Neuron (in vitro differentiated cells): ENCODE measurements around the gene CNTN4.

Experiments used
- H2AFZ ChIP-seq: one replicate; pipeline ENCODE4 v1.6.1; 2013; ENCODE audit warnings: low read depth, mild to moderate bottlenecking, inconsistent platforms, low read length, moderate library complexity
- H3K27me3 ChIP-seq: one replicate; pipeline ENCODE4 v1.6.1; 2013; ENCODE audit warnings: low read length; ENCODE audit not compliant: insufficient read depth
- H3K36me3 ChIP-seq: one replicate; pipeline ENCODE4 v1.6.1; 2013; ENCODE audit warnings: low read length; ENCODE audit not compliant: insufficient read depth
- H3K4me1 ChIP-seq: one replicate; pipeline ENCODE4 v1.6.1; 2013; ENCODE audit warnings: low read length; ENCODE audit not compliant: insufficient read depth
- H3K4me3 ChIP-seq: 2 replicates; pipeline ENCODE4 v1.5.1; 2013; ENCODE audit warnings: mild to moderate bottlenecking, low read length, moderate library complexity
- H3K9me3 ChIP-seq: one replicate; pipeline ENCODE4 v1.6.1; 2013; ENCODE audit warnings: low read length

Gene CNTN4

DNA sequence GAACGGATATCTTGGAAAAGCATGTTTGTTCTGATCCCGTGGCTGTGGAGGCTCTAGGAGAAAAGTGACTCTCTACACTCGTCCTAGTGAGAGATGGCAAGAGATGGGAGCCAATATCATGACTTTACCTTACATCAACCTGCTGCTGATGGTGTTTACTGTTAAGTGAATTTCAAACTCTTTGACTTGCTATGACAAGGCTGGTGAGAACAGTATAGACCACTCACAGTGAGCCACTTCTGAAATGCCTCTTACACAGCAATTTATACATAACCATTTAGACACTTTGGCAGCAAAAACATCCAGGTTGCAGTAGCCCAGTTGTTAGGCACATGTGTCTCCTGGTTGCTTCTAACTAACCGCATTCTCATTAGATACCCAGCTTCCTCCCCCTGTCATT lies 968.2 kb downstream of the CNTN4 start:
- H3K27me3 ChIP-seq, result no peaks in the 10 kb centered on the region
- H3K4me1 ChIP-seq, result no peaks in the 10 kb centered on the region
- no peaks in the 10 kb centered on the region for H3K9me3 ChIP-seq
- H2AFZ ChIP-seq, result no peak overlapping the region
- H3K4me3 ChIP-seq, result no peak overlapping the region
- H3K36me3 ChIP-seq, result no peaks in the 10 kb centered on the region

DNA sequence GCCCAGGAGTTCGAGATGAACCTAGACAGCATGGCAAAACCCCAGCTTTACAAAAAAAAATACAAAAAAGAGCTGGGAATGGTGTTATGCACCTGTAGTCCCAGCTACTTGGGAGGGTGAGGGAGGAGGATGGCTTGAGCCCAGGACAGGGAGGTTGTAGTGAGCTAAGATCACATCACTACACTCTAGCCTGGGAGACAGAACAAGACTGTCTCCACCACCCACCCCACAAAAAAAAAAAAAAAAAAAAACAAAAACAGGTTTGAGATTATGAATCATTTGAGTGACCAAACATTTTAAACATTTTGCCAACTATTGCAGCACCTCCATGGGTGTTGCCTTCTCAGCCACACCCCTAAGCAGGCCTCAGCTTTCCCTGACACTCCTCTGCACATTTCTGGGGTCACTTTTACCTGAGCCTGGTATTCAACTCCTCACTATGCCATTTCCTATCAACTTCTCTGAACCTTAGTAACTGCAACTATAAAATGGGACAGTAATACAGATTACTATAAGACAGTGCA lies 969.8 kb downstream of the CNTN4 start:
- no peaks in the 10 kb centered on the region for H3K9me3 ChIP-seq
- no peaks in the 10 kb centered on the region for H3K4me1 ChIP-seq

DNA sequence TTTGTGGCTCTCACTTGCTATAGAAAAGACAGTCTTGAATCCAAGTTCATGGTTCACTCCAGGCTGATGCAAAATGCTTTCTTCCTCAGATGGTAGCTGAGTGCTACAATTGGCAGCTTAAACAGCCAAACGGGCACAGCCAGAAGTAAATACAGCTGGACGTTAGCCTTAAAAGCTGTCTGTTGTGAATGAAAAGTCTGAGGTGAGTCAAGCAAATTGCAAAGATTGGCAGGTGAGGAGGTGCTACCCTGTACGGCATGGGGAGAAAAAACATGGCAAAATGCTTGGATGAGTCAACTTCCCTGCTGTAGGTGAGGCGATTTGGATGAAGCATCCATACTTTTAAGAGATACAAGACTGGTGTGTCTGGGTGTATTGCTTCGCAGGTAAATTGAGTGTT lies 971.1 kb downstream of the CNTN4 start:
- H3K36me3 ChIP-seq, result no peaks in the 10 kb centered on the region
- H3K4me3 ChIP-seq, result no peak overlapping the region
- no peaks in the 10 kb centered on the region for H3K9me3 ChIP-seq
- H3K4me1 ChIP-seq, result no peaks in the 10 kb centered on the region
- H2AFZ ChIP-seq, result no peak overlapping the region
- H3K27me3 ChIP-seq, result no peaks in the 10 kb centered on the region

More for the DNA sequence above, 969.8 kb downstream of the CNTN4 start:
- Histone ChIP-seq H3K36me3 (no peaks in the 10 kb centered on the region), H3K27me3 (no peaks in the 10 kb centered on the region), H2AFZ (no peak overlapping the region), H3K4me3 (no peak overlapping the region)

DNA sequence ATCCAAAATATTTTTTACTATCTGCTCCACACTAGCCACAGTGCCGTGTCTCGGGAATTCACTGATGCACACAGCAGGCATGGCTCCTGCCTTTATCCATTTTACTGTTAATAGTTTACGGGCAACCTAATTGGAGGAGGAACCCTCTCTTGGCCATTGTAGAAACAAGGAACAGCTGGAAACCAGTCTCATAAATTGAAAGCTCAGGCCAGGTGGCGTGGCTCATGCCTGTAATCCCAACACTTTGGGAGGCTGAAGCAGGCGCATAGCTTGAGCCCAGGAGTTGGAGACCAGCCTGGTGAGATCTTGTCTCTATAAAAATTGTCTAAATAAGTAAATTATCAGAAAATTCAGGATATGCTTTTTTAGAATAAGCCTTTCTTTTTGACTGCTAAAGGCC lies 972.5 kb downstream of the CNTN4 start:
- no peak overlapping the region for H2AFZ ChIP-seq
- no peaks in the 10 kb centered on the region for H3K9me3 ChIP-seq
- no peaks in the 10 kb centered on the region for H3K36me3 ChIP-seq
- H3K4me3 ChIP-seq, result no peak overlapping the region
- H3K4me1 ChIP-seq, result no peaks in the 10 kb centered on the region
- H3K27me3 ChIP-seq, result no peaks in the 10 kb centered on the region

DNA sequence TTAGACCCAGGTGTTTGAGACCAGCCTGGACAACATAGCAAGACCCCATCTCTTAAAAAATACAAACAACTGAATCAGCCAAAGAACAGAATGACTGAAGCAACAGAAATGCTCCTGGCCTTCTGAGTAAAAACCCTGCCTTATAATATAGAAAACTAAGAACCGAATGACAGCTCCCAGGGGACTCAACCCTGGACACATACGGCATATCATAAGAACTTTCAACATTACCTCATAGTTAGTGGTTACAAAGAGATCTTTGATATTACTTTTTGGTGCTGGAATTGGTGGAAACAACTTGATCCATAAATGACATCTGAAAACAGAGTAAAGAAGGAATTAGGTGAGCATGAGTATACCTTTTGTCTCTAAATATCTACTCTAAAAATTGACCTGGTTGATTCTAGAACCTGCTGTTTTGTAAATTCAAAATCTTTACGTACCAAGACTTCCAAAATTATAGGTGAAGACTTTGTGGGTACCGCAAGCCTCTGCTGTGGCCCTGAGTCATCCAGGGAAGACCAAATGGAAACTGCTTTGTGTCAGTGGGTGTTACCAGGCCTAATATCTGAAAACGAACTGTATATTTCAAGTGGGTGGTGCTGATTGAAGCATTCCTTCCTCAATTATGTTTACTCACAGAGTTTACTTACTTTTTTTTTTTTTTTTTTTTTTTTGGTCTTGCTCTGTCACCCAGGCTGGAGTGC lies 976.0 kb downstream of the CNTN4 start:
- Histone ChIP-seq H3K4me1 (no peaks in the 10 kb centered on the region), H3K9me3 (no peaks in the 10 kb centered on the region), H3K36me3 (no peaks in the 10 kb centered on the region), H3K27me3 (no peaks in the 10 kb centered on the region), H3K4me3 (no peak overlapping the region), H2AFZ (no peak overlapping the region)

DNA sequence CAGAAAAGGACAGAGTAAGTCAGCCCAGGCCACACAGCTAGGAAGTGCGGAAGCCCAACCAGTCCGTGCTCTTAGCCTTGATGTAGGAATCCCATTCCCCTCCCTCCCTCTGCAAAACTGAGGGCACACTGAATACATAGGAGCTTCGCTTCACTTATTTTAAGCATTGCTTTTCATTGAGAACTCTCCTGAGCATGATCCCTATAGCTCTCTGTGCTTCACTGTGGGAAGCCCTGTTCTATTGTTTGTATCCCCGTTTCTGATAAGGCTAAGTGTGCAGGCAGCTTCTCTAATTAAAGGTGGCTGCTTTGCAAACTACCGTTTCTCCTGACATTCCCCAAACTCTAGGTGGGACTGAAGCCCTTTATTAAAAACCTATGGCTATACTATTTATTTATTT lies 981.6 kb downstream of the CNTN4 start:
- no peak overlapping the region for H3K4me3 ChIP-seq
- H2AFZ ChIP-seq, result no peak overlapping the region
- no peaks in the 10 kb centered on the region for H3K36me3 ChIP-seq
- no peaks in the 10 kb centered on the region for H3K4me1 ChIP-seq
- no peaks in the 10 kb centered on the region for H3K9me3 ChIP-seq
- H3K27me3 ChIP-seq, result no peaks in the 10 kb centered on the region

DNA sequence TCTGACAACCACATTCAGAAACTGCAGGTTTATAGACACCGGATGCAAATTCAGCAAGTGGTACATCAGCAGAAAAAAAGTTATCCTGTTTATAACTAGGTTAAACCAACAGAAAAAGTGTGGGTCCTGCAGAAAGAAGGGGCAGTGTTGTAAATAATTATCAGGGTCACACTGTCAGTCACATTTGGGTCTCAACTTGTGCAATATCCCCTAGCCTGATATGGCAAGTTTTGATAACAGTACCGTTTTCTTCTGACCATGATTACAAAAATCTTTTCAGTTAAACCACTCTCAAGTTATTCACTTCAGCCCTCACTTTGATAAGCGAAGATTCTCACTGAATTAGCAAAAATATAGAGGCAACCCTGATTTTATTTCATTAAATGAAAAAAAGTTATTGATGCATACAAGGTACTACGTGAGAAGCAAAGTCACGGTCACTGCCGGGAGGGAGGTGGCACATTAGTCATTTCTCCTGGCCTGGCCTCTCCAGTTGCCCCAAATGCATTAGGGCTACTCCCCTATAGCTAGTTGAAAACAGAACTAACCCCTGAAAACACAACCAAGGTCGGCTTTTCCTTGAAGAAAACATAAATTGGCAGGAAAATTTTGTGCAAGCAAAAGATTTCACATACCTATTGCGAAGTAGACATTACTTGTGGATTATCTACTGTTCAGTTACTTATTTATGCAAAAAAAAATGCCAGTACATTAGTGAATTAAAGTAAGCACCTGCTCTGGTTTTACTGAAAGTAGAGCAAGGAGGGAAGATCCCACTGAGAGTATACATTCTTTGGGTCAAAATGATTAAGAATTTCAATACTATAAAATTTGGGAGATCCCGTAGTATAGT lies 982.9 kb downstream of the CNTN4 start:
- no peak overlapping the region for H2AFZ ChIP-seq
- no peaks in the 10 kb centered on the region for H3K36me3 ChIP-seq
- H3K4me1 ChIP-seq, result no peaks in the 10 kb centered on the region
- H3K27me3 ChIP-seq, result no peaks in the 10 kb centered on the region
- H3K4me3 ChIP-seq, result no peak overlapping the region
- H3K9me3 ChIP-seq, result no peaks in the 10 kb centered on the region

DNA sequence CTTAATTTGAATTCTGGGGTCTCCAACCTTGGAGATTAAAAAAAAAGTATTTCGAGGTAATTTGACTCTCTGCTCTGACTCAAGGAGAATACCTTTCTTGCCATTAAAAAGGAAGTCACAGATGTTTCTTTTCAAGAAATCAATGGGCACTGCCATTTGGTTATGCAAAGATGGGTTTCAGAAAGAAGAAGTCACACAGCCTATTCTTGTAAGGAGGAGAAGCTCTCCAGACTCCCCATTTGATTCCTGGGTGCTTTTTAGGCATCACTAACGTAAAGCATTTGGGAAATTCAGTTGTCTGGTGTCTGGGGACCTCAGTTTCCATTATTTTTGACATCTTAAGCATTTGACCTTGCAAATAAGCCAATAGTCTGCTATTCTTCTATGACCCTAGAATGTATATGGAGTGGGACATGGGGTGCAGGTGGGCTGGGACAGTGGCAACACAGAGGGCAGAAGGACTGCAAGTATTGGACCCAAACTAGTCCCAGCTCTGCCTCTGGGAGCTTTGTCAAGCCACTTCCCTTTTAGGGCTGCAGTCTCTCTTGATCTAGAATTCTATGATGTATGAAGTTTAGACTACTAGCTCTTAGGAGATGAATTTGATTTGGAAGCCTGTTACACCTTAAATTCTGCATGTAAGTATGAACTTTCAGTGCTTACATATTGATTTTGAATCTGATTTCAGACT lies 983.7 kb downstream of the CNTN4 start:
- Histone ChIP-seq H3K4me1 (no peaks in the 10 kb centered on the region), H2AFZ (no peak overlapping the region), H3K4me3 (no peak overlapping the region), H3K36me3 (no peaks in the 10 kb centered on the region), H3K27me3 (no peaks in the 10 kb centered on the region), H3K9me3 (no peaks in the 10 kb centered on the region)

DNA sequence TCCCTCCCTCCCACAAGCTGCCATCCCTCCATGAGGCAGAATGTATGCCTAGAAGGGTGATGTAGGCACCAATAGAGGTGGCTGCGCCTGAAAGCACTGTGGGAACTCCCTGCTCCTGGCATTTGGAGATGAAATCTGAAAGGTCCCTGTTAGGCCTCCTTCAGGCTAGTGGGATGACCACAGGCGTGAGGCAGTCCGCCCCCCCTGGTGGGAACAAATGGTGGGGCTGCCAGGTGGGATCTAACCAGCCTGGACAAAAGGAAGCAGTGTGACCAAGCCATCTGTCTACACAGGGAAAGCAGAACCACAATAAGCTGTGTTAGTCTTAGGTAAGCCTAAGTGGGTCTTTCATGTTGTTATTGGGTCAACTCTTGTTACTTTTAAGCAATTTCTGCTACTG lies 986.2 kb downstream of the CNTN4 start:
- no peaks in the 10 kb centered on the region for H3K4me1 ChIP-seq
- no peak overlapping the region for H3K4me3 ChIP-seq
- H3K36me3 ChIP-seq, result no peaks in the 10 kb centered on the region
- no peaks in the 10 kb centered on the region for H3K9me3 ChIP-seq
- no peaks in the 10 kb centered on the region for H3K27me3 ChIP-seq
- no peak overlapping the region for H2AFZ ChIP-seq

DNA sequence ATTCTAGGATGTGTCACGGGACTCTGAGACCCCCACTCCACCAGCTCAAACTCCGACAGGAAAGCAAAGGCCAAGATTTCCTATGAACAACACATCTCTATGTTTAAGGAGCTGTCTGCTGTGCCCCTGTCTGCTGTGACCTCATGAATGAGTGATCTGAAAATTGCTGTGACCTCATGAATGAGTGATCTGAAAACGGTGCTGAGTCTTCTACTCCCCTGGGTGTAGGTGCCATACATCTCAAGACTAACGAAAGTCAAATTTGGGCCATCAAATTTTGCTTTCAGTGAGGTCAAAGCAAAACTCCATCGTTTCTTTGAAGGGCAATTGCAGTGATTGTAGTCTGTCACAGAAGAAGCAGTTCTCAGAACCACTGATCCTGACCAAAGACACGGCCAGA lies 987.1 kb downstream of the CNTN4 start:
- Histone ChIP-seq H3K4me1 (no peaks in the 10 kb centered on the region), H2AFZ (no peak overlapping the region), H3K9me3 (no peaks in the 10 kb centered on the region), H3K4me3 (no peak overlapping the region), H3K36me3 (no peaks in the 10 kb centered on the region), H3K27me3 (no peaks in the 10 kb centered on the region)

DNA sequence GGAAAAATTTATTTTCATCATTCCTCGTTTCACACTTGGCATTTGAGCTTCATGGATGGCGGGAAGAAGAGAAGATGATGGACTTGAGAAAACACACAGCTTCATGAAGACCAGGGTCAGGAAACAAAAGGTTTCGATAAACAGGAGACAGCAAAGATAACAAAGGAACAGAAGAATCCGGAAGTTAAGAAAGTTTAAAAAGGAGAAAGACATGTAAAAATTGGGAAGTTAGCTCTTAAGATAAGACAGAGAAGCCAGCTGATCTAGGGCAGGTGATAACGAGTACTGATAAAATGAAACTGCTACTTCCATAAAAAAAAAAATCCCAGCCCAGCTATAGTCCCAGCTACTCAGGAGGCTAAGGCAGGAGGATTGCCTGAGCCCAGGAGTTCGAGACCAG lies 987.6 kb downstream of the CNTN4 start:
- no peaks in the 10 kb centered on the region for H3K36me3 ChIP-seq
- H3K4me3 ChIP-seq, result no peak overlapping the region
- no peak overlapping the region for H2AFZ ChIP-seq
- H3K9me3 ChIP-seq, result no peaks in the 10 kb centered on the region
- H3K27me3 ChIP-seq, result no peaks in the 10 kb centered on the region
- H3K4me1 ChIP-seq, result no peaks in the 10 kb centered on the region

DNA sequence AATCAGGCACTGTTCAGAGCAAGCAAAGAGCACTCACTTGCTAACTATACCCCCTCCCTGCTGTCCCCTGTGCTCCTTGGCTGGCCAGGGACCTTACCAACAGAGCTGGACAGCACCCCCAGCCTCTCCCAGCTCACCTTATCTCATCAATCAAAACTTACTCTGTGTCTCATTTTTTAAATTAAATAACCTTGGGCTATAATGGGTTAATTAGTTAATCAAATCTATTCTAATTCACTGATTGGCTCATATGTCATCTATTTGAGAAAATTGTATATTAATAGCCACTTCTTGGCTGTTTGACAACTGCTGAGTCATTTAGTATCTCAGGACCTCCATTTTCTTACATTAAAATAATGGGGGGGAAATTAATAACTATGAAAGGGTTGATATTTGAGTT lies 988.6 kb downstream of the CNTN4 start:
- Histone ChIP-seq H3K36me3 (no peaks in the 10 kb centered on the region), H3K4me3 (no peak overlapping the region), H3K9me3 (no peaks in the 10 kb centered on the region), H2AFZ (no peak overlapping the region), H3K4me1 (no peaks in the 10 kb centered on the region), H3K27me3 (no peaks in the 10 kb centered on the region)
